ENCODE measurements around the gene TMED10. TPM values are rescaled to one million over a fixed set of nuclear protein-coding genes. Genes with fewer than 3 reads are reported as not detected.

Gene TMED10
- total RNA-seq = 237 and 240 TPM in 2 replicates

DNA sequence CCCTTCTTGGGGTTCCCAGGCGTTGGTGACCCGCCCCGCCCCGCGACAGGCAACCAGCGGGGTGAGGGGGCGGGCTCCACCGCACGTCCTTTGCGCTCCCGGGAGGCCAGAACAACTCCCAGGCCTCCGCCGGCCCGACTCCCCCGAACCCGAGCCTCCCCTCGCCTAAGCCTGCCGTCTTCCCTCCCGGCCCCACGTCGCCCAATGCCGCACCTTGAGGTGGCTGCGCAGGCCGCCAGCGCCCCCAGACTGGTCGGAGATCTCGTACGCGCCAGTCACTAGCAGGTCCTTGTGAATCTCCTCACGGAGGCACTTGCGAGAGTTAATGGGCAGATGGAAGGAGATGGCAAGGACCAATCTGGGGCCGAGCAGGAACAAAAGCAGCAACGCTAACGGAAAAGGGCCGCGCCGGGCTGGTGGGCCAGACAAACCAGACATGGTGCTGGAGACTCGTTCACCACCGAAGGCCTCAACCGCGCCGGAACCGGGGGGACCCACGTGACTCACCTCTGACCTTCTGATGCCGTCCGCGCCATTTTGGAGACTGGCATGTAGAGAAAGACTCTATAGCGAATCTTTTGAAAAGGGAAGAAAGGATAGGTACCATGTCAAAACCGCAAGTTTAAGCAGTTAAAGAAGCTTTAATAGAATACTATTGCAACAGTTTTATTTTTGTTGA, at the start of gene TMED10:
Gene TMED10 (minus strand): TSS at position 471 of the 679 bp plus-strand sequence. CDS start 33 bp downstream, at position 438.
- intact Hi-C loops (cut with micrococcal nuclease) = loop anchor here (1.0 to 5.0 kb wide), 11 partner anchors 19 to 485 kb away; partner anchors contain the start of genes DLST, EIF2B2, FOS and NEK9

DNA sequence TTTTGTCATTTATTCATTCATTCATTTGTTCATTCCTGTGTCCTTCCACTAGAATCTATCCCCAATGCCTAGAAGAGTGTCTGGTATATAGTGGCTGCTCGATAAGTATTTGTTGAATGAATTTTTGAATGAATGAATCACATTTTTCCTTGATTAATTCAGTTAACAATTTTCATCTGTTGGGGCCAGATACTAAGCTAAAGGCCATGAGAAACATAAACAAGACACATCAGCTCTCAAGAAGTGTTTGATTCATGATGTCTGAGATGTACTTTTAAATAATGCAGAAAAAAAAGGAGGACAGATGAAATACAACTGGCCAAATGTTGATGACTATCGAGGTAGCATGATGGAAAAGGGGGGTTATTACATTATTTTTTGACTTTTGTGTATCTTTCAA, 48.1 kb upstream of the TMED10 start:
- intact Hi-C loops (cut with micrococcal nuclease) = no loop called here

DNA sequence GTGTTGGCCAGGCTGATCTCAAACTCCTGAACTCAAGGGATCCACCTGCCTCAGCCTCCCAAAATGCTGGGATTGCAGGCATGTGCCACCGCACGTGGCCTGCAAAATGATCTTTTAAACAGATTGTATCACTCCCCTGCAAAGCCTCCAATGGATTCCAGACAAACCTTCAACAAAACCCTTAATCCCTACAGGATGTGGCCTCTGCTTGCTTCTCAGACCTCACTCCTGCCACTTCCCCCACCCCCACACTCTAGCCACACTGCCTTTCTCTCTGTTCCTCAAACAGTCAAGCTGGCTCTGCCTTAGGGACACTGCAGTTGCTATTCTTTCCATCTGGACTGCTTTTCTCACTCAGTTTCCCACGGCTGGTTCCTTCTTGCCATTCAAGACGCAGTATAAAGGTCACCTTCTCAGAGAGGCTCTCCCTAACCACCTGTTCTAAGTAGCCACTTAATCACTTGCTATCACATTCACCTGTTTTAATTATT, 47.3 kb upstream of the TMED10 start:
- intact Hi-C loops (cut with micrococcal nuclease) = no loop called here

DNA sequence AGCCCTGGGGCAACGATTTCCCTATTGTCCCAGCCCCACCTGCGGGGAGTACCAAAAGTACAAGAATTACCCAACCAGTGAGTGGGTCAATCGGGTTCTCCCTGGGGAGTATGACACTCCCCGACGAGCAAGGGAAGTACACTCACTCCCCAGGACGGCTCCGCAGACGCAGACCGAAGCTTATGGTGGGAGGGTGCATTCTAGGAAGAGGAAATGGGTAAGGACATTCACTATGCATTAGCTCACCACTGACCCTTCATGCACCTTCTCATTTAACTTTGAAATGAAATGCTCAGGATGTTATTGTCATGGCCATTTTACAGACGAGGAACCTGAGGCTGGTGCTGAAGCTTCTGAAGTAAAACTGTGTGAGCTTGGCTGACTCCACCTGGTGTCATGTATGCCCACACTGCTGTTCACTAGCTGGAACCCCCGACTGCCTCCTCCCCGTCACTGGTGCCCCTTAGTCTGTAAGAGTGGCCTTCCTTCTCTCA, 45.8 kb upstream of the TMED10 start:
- intact Hi-C loops (cut with micrococcal nuclease) = no loop called here

DNA sequence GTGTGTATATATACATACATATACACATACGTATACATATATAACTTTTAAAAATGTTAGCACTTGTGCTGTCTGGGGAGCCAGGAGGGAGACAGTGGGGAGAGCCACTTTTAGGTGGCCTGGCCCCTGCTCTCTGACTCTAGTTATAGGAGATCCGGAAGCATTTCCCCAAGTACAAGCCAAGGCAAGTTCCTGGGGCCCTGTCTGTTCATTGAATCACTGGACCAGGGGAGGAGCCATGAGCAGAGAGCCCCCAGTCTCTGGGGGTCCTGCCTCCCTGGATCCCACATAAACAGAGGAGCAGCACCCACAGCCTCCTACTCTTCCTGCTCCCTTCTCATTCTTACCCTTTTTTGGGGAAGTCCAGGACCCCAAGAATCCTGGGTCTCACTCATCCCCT, 45.4 kb upstream of the TMED10 start:
- intact Hi-C loops (cut with micrococcal nuclease) = no loop called here

DNA sequence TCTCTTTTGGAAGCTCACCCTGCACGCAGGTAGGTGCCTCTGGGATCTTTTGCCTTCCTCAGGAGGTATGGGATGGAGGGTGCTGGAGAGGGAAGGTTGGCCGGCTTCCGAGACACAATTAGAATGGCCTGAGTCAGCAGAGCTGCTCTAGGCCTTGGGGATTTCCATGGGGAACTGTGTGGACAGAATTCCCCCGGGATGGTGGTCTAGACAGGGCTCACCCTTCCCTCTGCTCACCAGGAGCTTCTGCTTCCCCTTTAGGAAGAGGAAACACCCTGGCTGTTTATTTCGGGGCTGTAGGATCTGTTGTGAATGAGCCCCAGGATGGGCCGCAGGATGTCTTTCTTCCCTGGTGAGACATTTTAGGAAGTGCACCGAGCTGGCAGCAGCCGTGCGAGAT, 43.7 kb upstream of the TMED10 start:
- intact Hi-C loops (cut with micrococcal nuclease) = no loop called here

DNA sequence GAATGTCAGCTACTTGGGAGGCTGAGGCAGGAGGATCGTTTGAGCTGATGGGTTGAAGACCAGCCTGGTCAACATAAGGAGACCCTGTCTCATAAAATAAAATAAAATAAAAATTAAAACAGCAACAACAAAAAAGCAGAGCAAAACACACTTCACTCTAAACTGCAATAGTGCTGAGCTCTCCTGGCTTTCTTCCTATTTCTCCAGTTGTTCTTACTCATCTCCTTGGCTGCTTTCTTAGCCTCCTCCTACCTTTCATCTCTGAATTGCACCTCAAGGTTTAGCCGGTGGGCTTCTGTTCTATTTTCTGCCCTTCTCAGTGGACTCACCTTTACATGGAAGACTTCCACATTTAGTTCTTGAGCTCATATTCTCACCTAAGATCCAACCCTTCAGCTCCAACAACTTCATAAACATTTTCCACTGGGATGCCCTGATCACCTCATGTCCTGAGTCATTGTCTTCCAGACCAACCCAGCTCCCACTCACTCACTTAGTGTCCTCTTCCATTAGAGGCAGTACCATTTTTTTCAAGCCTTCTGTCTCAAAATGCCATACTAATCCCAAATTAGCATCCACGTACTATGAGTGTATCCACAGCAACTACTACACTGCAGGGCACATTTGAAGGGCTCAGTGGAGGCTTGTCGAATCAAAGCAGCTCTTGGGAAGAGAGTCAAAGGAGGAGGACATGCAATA, 41.2 kb upstream of the TMED10 start:
- intact Hi-C loops (cut with micrococcal nuclease) = no loop called here

DNA sequence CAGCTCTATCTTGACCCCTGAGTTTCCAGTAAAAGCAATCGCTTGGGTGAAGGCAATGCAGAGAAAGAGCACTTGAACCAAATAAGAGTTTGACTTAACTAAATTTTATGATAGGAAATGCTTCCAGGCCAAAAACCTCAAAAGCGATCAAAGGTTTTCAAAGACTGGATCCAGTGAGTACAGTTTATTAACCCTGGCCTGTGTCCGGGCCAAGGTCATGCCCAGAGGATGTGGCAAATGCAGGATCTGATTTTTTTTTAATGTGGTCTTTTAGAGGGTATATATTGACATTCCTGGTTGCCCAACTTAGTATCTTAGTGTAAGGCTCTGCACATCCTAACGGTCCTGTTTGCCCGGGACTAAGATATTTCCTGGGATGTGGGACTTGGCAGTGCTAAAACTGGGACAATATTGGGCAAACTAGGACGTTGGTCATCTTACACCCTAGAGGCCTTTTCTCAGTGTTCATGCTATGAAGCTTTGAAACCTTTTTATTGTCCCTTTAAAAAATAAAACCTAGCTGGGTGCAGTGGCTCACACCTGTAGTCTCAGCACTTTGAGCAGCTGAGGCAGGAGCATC, 40.1 kb upstream of the TMED10 start:
- intact Hi-C loops (cut with micrococcal nuclease) = no loop called here

DNA sequence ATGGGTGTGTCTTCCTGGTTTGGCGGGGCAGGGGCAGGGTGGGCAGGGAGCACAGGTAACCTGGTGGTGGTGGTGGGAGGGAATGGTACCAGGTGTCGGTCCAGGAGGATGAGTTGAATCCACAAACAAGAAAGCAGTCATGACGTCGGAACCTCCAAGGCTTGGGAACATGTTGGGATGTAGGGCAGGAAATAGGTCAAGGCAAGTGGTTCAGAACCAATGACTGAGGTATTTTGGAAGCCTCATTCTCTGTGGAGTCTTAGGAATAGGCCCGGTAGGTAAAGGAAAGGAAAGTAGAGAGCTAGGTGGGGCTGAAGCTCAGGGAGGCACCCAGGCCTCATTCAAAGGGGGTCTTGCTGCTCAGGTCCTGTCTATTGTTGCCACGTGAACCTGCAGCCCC, 39.1 kb upstream of the TMED10 start:
- intact Hi-C loops (cut with micrococcal nuclease) = no loop called here

DNA sequence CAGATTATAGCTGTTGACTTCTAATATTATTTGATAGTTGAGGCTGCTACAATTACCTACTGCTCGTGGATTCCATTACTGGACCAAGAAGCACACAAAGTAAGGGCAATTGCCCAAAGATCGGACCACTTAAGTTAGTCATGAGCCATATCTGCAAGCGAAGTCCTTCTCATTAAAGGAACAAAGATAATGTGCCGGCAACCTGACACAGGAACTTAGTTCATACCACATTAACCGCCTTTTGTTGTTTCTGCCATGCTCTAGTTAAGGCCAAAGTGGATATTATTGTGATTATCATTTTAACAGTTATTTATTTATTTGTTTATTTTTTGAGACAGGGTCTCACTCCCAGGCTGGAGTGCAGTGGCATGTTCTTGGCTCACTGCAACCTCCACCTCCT, 38.1 kb upstream of the TMED10 start:
- intact Hi-C loops (cut with micrococcal nuclease) = no loop called here

DNA sequence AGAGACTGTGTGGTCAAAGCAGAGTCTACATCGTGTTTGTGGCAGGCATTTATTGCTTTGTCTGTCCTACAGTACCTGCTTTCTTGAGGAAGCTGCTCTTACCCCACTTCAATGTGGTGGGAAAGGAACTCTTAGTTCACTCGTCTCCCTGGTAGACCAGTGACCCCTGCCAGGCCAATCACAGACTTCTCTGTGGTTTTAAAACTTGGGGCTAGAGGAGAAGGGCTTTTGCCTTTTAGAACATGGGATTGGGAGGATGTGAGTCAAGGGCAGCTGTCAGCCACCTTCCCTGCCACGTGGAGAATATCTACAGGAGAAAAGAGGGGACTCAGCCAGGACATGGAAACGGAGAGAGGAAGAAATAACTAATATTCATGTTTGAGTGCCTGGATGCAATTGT, 36.8 kb upstream of the TMED10 start:
- intact Hi-C loops (cut with micrococcal nuclease) = no loop called here

DNA sequence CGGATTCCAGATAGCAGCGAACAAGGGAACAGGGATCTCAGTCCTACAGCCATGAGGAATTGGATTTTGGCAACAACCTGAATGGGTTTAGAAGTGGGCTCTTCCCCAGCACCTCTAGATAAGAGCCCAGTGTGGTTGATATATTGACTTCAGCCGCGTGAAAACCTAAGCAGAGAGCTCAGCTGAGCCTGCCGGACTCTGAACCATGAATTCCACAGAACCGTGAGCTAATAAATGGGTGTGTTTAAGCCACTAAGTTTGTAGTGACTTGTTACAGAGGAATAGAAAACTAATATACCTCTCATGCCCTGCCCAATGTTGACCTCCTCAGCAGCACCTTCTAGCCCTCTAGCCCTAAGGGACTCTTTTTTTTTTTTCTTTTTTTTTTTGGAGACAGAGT, 32.4 kb upstream of the TMED10 start:
- intact Hi-C loops (cut with micrococcal nuclease) = no loop called here

DNA sequence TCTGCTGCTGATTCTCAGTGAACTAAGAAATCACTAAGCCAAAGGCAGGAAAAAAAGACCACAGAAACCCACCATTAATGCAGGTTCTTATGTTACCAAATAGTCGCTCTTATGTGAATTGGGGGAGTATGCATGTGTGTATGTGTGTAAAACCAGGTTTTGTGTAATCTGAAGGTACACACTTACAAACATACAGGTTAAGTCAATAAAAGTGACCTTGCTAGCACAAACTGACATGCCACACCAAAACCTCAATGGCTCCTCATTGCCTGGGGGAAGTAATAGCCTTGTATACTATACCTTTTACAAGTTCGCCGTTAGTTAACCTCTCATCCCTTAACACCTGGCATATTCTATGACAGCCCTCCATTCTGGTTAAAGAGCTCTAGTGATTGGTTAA, 29.8 kb upstream of the TMED10 start:
- intact Hi-C loops (cut with micrococcal nuclease) = no loop called here

DNA sequence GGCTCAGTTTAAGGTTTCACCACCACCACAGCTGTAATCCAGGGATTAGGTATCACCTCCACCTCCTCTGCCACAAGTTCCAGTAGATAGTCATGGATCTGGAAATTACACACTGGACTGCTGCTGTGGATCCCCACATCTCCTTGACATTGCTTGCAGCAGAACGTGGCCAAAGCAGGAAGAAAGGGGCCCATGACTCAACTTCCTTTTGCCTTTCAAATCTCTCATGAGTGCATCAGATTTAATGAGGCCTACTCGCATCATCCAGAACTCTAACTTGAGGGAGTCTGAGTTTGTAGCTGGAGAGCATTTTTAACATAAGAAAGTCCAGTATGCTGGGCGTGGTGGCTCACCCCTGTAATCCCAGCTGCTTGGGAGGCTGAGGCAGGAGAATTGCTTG, 29.2 kb upstream of the TMED10 start:
- intact Hi-C loops (cut with micrococcal nuclease) = no loop called here

DNA sequence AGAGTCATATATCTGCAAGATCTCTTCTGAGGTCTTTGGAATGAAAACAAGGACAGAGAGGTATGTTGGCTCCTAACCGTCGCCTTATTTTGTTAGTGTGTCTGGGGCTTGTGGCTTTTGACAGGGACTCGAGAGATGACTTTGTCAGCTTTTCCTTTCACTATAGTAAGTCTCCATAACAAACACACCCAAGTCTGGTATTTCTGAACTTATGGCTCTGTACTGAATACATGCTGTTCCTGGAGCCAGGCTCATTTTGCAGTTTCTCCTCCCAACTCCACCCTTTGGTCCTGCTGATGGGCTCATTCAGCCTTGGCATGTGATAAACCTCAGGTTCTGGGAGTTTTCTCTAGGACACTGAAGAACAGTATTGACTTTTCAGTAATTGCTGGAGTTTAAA, 27.7 kb upstream of the TMED10 start:
- intact Hi-C loops (cut with micrococcal nuclease) = loop anchor here (1.0 kb wide), 1 partner anchor 45 kb away; no protein-coding TSS in a partner anchor

DNA sequence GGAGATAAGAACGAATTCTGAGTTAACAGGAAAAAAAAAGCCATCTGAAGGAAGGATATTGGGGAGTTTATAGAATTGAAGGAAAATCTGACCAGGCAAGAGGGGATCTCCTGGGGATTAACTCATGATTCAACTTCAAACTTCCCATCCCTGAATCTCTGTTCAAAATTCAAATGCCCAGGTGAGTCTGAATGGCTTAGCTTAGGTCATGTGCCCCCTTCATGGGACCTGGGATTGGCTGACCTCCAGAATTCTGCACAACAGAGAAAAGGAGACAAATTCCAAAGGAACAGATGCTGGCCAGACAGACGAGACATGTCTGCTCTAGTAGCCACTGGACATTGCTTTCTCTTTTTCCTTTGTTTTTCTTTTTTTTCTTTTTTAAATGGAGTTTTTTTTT, 26.2 kb upstream of the TMED10 start:
- intact Hi-C loops (cut with micrococcal nuclease) = no loop called here

DNA sequence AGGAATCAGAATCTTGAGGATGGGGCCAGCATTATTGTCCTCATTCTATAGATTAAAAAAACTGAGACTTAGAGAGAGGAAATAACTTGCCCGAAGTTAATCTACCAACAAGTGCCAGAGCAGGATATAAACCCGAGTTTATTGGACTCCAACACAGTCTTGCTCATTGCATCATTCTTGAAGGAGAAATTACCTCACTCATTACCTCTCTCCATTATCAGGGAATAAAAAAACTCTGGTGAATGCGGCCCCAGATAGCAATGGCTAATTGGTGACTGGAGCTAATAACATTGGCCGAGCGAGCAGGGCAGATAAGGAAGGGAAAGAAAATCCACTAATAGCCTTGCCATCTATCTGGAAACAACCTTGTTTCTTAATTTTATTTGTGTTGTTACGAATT, 24.7 kb upstream of the TMED10 start:
- intact Hi-C loops (cut with micrococcal nuclease) = no loop called here

DNA sequence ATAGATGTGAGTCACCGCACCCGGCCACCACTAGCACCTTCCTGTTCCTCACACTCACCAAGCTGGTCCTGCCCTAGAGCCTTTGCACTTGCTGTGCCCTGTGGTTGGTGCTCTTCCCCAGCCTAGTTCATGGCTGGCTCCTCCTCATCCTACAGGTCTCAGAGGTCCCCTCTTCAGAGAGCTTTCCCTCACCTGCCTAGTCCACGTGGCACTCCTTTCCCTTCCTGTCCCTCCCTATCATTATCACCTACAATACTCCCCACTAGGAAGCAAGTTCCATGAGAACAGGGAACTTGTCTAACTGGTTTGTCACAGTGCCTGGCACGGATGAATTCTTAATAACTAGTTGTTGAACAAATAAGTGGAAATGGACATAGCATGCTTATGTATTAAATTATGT, 24.0 kb upstream of the TMED10 start:
- intact Hi-C loops (cut with micrococcal nuclease) = no loop called here

DNA sequence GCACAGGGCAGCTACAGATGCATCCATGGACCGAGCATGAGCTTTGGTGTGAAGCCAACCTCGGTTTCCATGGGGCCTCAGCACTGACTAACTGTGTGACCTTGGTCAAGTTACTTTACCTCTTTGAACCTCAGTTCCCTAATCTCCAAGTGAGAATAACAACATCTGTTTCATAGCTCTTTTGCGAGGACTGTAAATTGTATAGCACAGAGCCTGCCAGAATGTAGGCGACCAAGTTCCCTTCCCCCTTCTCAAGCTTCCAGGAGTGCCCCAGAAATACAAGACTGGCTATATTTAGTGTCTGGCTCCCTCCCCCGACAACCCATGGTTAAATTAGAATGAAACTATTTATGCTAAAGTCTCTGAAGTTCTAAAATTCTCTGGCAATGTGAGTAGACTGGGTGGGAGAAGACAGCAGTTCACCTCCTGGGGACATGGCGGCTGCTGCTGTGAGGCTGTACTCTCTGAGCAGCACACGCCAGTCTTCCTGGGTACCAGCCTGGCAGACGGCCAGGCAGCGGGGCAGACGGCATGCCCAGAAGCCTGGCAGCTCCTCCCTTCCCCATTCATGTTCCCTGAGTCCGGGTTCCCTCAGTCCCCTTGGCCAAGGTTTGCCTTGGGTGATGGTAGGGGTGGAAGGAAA, 22.0 kb upstream of the TMED10 start:
- intact Hi-C loops (cut with micrococcal nuclease) = no loop called here

DNA sequence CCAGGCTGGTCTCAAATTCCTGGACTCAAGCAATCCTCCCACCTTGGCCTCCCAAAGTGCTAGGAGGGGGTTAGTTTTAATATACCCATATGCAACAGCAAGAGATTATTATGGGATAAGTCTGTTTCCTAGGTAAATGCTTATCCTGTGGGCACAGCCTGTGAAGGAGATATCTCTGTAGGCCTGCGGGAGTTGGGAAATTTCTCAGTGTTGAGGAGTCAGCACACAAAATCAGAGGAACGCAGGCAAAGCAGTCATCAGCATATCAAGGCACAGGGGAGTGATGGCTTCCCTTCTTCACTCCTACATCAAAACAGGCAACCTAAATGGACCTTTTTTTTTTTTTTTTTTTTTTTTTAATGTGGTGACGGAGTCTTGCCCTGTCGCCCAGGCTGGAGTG, 20.9 kb upstream of the TMED10 start:
- intact Hi-C loops (cut with micrococcal nuclease) = no loop called here

DNA sequence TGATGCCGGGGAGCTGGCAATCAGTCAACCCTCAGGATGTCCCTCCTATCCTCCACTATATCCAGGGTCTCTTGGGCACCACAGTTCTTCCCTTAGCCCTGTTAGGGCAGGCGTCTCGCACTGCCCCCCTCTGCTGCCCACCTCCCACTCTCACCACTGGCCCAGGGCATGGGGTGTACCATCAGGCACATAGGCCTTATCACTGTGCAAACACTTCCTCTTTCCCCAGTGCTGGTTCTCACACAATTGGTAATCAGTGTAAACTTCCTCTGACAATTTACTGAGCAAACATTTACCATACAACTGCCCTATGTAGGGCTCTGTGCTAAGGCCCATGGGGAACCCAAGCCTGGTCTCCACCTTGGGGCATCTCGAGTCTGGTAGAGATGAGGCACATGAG, 20.1 kb upstream of the TMED10 start:
- intact Hi-C loops (cut with micrococcal nuclease) = no loop called here

DNA sequence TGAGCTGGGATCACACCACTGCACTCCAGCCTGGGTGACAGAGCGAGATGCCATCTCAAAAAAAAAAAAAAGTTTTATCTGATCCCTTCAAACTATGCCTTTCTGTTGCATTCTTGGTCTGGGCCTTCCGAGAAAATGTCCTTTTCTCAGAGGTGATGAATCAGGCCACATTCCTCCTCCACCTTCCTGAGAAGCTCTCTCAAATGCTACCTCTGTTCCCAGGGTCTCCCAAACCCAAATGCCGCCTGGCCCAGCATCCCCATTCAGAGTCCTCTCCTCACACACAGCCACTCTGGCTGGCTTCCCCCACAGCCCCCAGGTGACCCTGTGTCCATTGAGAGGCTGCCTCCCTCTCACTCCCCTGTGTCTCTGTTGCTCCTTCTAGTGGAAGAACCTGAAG, 19.7 kb upstream of the TMED10 start:
- intact Hi-C loops (cut with micrococcal nuclease) = no loop called here
